ENCODE results near the gene GEN1. TPM values are rescaled to one million over a fixed set of nuclear protein-coding genes. Genes with fewer than 3 reads are reported as not detected.

The GEN1 gene
- total RNA-seq, 2 donors from 2014 or later, result 13.5 to 26.3 TPM

GRCh38 chr2:17790536-17790935 lies 36.6 kb downstream of the GEN1 start:
- DNase-seq, result no peak
- intact Hi-C loops (cut with DNase I, micrococcal nuclease), result no loop called here
- ATAC-seq, result no peak

- DNase-seq (no peak), ATAC-seq (no peak)
- intact Hi-C loops (cut with DNase I, micrococcal nuclease), result no loop called here
Observed at GRCh38 chr2:17791121-17791816, 37.3 kb downstream of the GEN1 start.

GRCh38 chr2:17791817-17792130 lies 37.8 kb downstream of the GEN1 start:
- no peak for DNase-seq
- no peak for ATAC-seq
- intact Hi-C loops (cut with DNase I, micrococcal nuclease), result no loop called here

- ATAC-seq (no peak), DNase-seq (no peak)
- intact Hi-C loops (cut with DNase I, micrococcal nuclease), result no loop called here
Observed at GRCh38 chr2:17792515-17792914, 38.6 kb downstream of the GEN1 start.

- intact Hi-C loops (cut with DNase I, micrococcal nuclease), result no loop called here
- ATAC-seq (no peak), DNase-seq (no peak)
Observed at GRCh38 chr2:17793296-17793695, 39.4 kb downstream of the GEN1 start.

GRCh38 chr2:17793803-17794354 lies 39.9 kb downstream of the GEN1 start:
- ATAC-seq (no peak), DNase-seq (no peak)
- intact Hi-C loops (cut with DNase I, micrococcal nuclease), result no loop called here

- peak in 1 of 2 donors; percentile 55 for DNase-seq
- intact Hi-C loops (cut with DNase I, micrococcal nuclease), result no loop called here
- peak; percentile 84 for ATAC-seq
Observed at GRCh38 chr2:17795309-17795708, 41.4 kb downstream of the GEN1 start.

GRCh38 chr2:17798338-17798737 lies 44.4 kb downstream of the GEN1 start:
- intact Hi-C loops (cut with DNase I, micrococcal nuclease), result no loop called here
- DNase-seq (no peak), ATAC-seq (no peak)

- DNase-seq (no peak), ATAC-seq (peak; percentile 55)
- intact Hi-C loops (cut with DNase I, micrococcal nuclease), result no loop called here
Observed at GRCh38 chr2:17799301-17800120, 45.6 kb downstream of the GEN1 start.

GRCh38 chr2:17800219-17800618 lies 46.3 kb downstream of the GEN1 start:
- intact Hi-C loops (cut with DNase I, micrococcal nuclease), result no loop called here
- DNase-seq (no peak), ATAC-seq (no peak)

- peak; percentile 71 to 72 for DNase-seq
- ATAC-seq, result peak; percentile 82
- intact Hi-C loops (cut with DNase I, micrococcal nuclease), result no loop called here
Observed at GRCh38 chr2:17800693-17801458, 46.9 kb downstream of the GEN1 start.

GRCh38 chr2:17803497-17803896 lies 49.6 kb downstream of the GEN1 start:
- no peak for DNase-seq
- intact Hi-C loops (cut with DNase I, micrococcal nuclease), result no loop called here
- ATAC-seq, result peak; percentile 31

GRCh38 chr2:17804358-17804757 lies 50.4 kb downstream of the GEN1 start:
- ATAC-seq (no peak), DNase-seq (no peak)
- intact Hi-C loops (cut with DNase I, micrococcal nuclease), result no loop called here

- peak; percentile 50 for ATAC-seq
- intact Hi-C loops (cut with DNase I, micrococcal nuclease), result no loop called here
- DNase-seq, result no peak
Observed at GRCh38 chr2:17805166-17805565, 51.2 kb downstream of the GEN1 start.

- DNase-seq (no peak), ATAC-seq (peak; percentile 60)
- intact Hi-C loops (cut with DNase I, micrococcal nuclease), result no loop called here
Observed at GRCh38 chr2:17805717-17806363, 51.9 kb downstream of the GEN1 start.

GRCh38 chr2:17813010-17813741 lies 59.2 kb downstream of the GEN1 start:
- ATAC-seq (no peak), DNase-seq (no peak)
- intact Hi-C loops (cut with DNase I, micrococcal nuclease), result no loop called here

- intact Hi-C loops (cut with DNase I, micrococcal nuclease), result no loop called here
- DNase-seq (no peak), ATAC-seq (no peak)
Observed at GRCh38 chr2:17813742-17814473, 60.0 kb downstream of the GEN1 start.

GRCh38 chr2:17814601-17815000 lies 60.7 kb downstream of the GEN1 start:
- intact Hi-C loops (cut with DNase I, micrococcal nuclease), result no loop called here
- no peak for DNase-seq
- ATAC-seq, result no peak
